A673 (cell line): ENCODE data around the gene ARHGEF28.

Experiments used
- CTCF ChIP-seq: fragments of 300-800, 200-600 bp; sonication (generic); conservative IDR thresholded peaks from 2 replicates; pipeline ENCODE4 v1.5.1; 2017; ENCODE audit warnings: low read depth, mild to moderate bottlenecking, antibody characterized with exemption, low read length, moderate library complexity, mixed read lengths
- EZH2 ChIP-seq: fragments of 200-600 bp; sonication (generic); IDR thresholded peaks from 2 replicates; pipeline ENCODE4 v1.6.1; 2017; ENCODE audit warnings: borderline replicate concordance, low read depth, mild to moderate bottlenecking, mixed read lengths, antibody characterized with exemption, low read length; ENCODE audit not compliant: poor library complexity, severe bottlenecking

GRCh38 chr5:73625372-73625943, 538 bp upstream of the ARHGEF28 start:
- no peak for TF ChIP-seq CTCF
- TF ChIP-seq EZH2 = no peak
